Transverse colon (tissue), 4 donors: ENCODE measurements around the gene CNRIP1. TPM values are rescaled to one million over a fixed set of nuclear protein-coding genes. Genes with fewer than 3 reads are reported as not detected.

Source experiments
- DNase-seq: peaks from one replicate; pipeline ENCODE4 v3.0.0-alpha.2; 2019
- H3K27ac ChIP-seq, 4 donors: fragments of 200-600 bp; sonication (generic); 2 replicates each; pipeline ENCODE4 v1.5.1; 2016 to 2018; ENCODE audit warnings: inconsistent platforms in 4 of 4
- H3K27me3 ChIP-seq: fragments of 200-600 bp; sonication (generic); 2 replicates; pipeline ENCODE4 v1.5.1; 2017; ENCODE audit warnings: inconsistent platforms
- H3K36me3 ChIP-seq, 4 donors: fragments of 200-600 bp; sonication (generic); 2 replicates each; pipeline ENCODE4 v1.5.1; 2017 to 2019; ENCODE audit warnings: inconsistent platforms in 4 of 4
- H3K4me1 ChIP-seq, 4 donors: fragments of 200-600 bp; sonication (generic); 2 replicates each; pipeline ENCODE4 v1.5.1; 2017 to 2020; ENCODE audit warnings: inconsistent platforms in 4 of 4
- H3K4me3 ChIP-seq, 4 donors: fragments of 200-600 bp; sonication (generic); 1 replicate in 1 of 4; 2 replicates in 3 of 4; pipeline versions ENCODE4 v1.5.1 to v1.6.1; 2017 to 2019; ENCODE audit warnings: inconsistent platforms in 4 of 4
- H3K9me3 ChIP-seq, 2 donors: fragments of 200-600 bp; sonication (generic); 2 replicates each; pipeline ENCODE4 v1.5.1; 2017 to 2019; ENCODE audit warnings: inconsistent platforms in 2 of 2
- EP300 ChIP-seq: sonication (generic); formaldehyde crosslinking; IDR thresholded peaks from one replicate; pipeline ENCODE4 v1.6.1; 2017; ENCODE audit warnings: antibody characterized with exemption, low read depth
- POLR2A ChIP-seq: fragments of 450-650 bp; IDR thresholded peaks from one replicate; pipeline ENCODE4 v1.6.1; 2016; ENCODE audit warnings: antibody characterized with exemption, mild to moderate bottlenecking, moderate library complexity
- POLR2AphosphoS5 ChIP-seq, 3 donors: sonication (generic); formaldehyde crosslinking; IDR thresholded peaks; one replicate each; pipeline ENCODE4 v1.6.1; 2016; ENCODE audit warnings: antibody characterized with exemption in 3 of 3
- WGBS, 2 donors: methylation state at CpG; one replicate each; pipeline ENCODE4 v1.1.5; 2018; ENCODE audit warnings: low coverage in 1 of 2; 5-methylcytosine and 5-hydroxymethylcytosine counted together
- in situ Hi-C, 4 donors: fragments of 200-750 bp; cut with MboI; loops; one replicate each; pipeline versions ENCODE4 v1.15.0 to v1.15.1; 2017; ENCODE audit warnings: low sequenced_read_pairs in 3 of 4, low pct_ligation_motif_present in 1 of 4, low pct_unique_long_range_greater_than_20kb in 1 of 4
- intact Hi-C: fragments of 100-400 bp; cut with DNase I; formaldehyde crosslinking; loops from one replicate; pipeline ENCODE4 v1.15.1; 2023; ENCODE audit warnings: low total_unique reads
- total RNA-seq, 4 donors: library from RNA; depleted of rRNA; stranded (reverse); fragments of >200 nt; gene quantifications; one replicate each; pipeline ENCODE4 v1.1.0, GENCODE V29; 2016
- TF ChIP-seq, protein P1 (sequence below), 5 experiments: fragments of 200-600 bp in 3 of 5; fragments of 450-650 bp in 2 of 5; sonication (generic) in 3 of 5; IDR thresholded peaks; 1 replicate in 2 of 5; 2 replicates in 3 of 5; pipeline ENCODE4 v1.5.1; 2016 to 2017; ENCODE audit warnings: antibody characterized with exemption in 5 of 5, inconsistent platforms in 3 of 5, mild to moderate bottlenecking in 2 of 5, moderate library complexity in 1 of 5

The CNRIP1 gene
- total RNA-seq, 4 donors from 2014 or later = 1.4 to 11.6 (median 7.6) TPM; not detected in 1

DNA sequence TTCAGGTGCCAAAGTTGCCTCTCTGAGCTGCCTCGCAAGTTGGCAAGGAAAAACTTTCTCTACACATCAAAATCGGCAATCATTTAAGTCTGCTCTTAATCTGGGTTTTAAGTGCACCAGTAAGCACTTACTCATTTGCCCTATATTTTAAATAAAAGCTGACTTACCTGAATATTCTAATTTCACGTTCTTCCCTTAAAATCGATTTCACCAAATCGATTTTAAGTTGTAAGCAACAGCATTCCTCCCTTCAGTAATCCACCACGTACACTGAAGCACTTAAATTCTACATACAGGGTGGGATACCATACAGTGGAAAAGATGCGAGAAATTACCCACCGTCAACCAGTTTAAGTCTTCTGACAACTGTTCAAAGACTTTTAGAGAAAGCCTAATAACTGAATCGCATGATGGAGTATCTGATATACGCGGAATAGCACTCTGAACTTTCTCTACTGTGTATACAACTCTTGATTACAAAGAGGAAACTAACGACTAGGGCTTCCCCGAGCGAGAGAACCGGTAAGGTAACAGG, 69.0 kb downstream of the CNRIP1 start:
- Histone ChIP-seq H3K36me3 (no peaks in the 10 kb centered on the region), H3K9me3 (no peaks in the 10 kb centered on the region), H3K27me3 (no peaks in the 10 kb centered on the region), H3K4me1 (peaks cover 28 to 60% (median 50%) of the 10 kb centered on the region in 4 donors), H3K27ac (peak overlapping the region; percentile 98 to 100 (median 98)), H3K4me3 (peak overlapping the region; percentile 2 to 97 (median 81))
- TF ChIP-seq POLR2AphosphoS5 (IDR thresholded peaks at IDR 0.05) (no peak), EP300 (no peak), POLR2A (no peak)
- TF ChIP-seq, protein P1, sequence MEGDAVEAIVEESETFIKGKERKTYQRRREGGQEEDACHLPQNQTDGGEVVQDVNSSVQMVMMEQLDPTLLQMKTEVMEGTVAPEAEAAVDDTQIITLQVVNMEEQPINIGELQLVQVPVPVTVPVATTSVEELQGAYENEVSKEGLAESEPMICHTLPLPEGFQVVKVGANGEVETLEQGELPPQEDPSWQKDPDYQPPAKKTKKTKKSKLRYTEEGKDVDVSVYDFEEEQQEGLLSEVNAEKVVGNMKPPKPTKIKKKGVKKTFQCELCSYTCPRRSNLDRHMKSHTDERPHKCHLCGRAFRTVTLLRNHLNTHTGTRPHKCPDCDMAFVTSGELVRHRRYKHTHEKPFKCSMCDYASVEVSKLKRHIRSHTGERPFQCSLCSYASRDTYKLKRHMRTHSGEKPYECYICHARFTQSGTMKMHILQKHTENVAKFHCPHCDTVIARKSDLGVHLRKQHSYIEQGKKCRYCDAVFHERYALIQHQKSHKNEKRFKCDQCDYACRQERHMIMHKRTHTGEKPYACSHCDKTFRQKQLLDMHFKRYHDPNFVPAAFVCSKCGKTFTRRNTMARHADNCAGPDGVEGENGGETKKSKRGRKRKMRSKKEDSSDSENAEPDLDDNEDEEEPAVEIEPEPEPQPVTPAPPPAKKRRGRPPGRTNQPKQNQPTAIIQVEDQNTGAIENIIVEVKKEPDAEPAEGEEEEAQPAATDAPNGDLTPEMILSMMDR (IDR thresholded peaks at IDR 0.05) = no peak
- intact Hi-C loops = loop anchor here (5.0 kb wide), 1 partner anchor 53 kb away; no protein-coding TSS in a partner anchor
- no peak for DNase-seq
- in situ Hi-C loops = no loop called here
- 3 to 6% methylated on average over 13 to 15 of the region's 15 CpGs for WGBS, 2 donors

DNA sequence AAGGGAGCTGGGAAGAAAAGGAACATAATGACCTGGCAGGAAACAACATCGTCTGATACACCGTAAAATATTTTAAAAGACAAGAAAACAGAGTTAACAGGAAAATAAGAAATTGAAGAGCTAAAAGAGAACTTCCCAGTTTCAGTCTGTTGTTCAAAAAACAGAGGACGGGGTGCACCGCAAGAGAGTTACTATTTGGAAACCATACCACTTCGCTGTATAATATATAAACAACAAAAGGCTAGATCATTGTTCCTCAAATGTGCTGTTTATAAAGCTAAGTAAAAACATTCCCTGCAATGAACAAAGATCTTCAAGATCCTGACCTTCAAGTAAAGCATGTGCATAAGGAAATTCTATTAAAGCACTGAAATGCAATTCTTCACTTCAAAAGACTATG, 69.6 kb downstream of the CNRIP1 start:
- Histone ChIP-seq H3K4me3 (peak overlapping the region in 3 of 4 donors; percentile 74 to 97 (median 88)), H3K36me3 (no peaks in the 10 kb centered on the region), H3K9me3 (no peaks in the 10 kb centered on the region), H3K27me3 (no peaks in the 10 kb centered on the region), H3K4me1 (peaks cover 28 to 65% (median 50%) of the 10 kb centered on the region in 4 donors), H3K27ac (peak overlapping the region; percentile 98 to 100 (median 98))
- intact Hi-C loops (loop anchor here (5.0 kb wide), 1 partner anchor 53 kb away; no protein-coding TSS in a partner anchor), in situ Hi-C loops (no loop called here)
- no peak for DNase-seq
- TF ChIP-seq POLR2AphosphoS5 (IDR thresholded peaks at IDR 0.05) = no peak
- TF ChIP-seq POLR2A = no peak
- TF ChIP-seq, protein P1 (IDR thresholded peaks at IDR 0.05) = no peak
- no peak for TF ChIP-seq EP300
- 15 to 16% methylated on average over 5 of the region's 5 CpGs for WGBS, 2 donors

DNA sequence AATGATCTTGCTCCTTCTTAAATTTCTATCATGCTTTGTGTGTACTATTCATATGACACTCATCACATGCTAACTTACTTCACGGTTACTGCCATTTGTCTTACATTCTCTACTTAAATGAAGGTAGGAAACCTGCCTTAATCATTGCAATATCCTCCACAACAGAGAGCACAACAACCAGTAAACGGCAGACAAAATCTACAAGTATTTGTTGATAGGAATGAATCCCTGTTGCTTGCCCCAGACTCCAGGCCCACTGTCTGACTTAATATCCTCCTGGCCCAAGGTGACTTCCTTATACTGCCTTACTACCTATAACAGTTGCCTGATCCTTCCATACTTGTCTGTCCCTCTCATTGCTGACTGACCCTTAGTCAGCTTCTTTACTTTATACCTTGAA, 70.9 kb downstream of the CNRIP1 start:
- no peak for DNase-seq
- intact Hi-C loops = no loop called here
- peak overlapping the region in 3 of 4 donors; percentile 3 to 99 (median 14) for H3K27ac ChIP-seq
- peaks cover 28 to 75% (median 51%) of the 10 kb centered on the region in 4 donors for H3K4me1 ChIP-seq
- TF ChIP-seq EP300 (no peak), POLR2A (no peak), POLR2AphosphoS5 (IDR thresholded peaks at IDR 0.05) (no peak)
- TF ChIP-seq, protein P1 (IDR thresholded peaks at IDR 0.05) = no peak
- H3K4me3 ChIP-seq = no peak overlapping the region
- in situ Hi-C loops = no loop called here
- H3K9me3 ChIP-seq = no peaks in the 10 kb centered on the region
- H3K27me3 ChIP-seq = no peaks in the 10 kb centered on the region
- 64 to 76% methylated on average over 2 of the region's 2 CpGs for WGBS, 2 donors
- H3K36me3 ChIP-seq = no peaks in the 10 kb centered on the region

DNA sequence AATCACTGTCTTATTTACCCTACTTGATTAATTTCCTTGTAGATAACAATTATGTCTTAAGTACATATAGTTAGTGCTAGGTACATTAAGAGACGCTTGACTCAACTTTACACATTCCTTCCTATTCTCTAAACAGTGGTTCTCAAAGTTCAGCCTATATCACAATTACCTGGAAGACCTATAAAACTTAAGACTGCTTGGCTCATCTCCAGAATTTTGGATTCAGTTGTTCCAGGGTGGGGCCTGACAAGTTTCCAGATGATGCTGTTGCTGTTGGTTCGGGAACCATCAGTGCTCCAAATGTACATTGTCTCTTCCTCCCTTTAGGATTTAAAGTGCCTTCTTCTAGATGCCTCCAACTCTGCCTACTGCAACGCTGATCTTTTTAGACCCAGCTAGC, 71.4 kb downstream of the CNRIP1 start:
- TF ChIP-seq, protein P1 (IDR thresholded peaks at IDR 0.05) = no peak
- TF ChIP-seq POLR2AphosphoS5 (IDR thresholded peaks at IDR 0.05) = no peak
- Histone ChIP-seq H3K27me3 (no peaks in the 10 kb centered on the region), H3K4me1 (peaks cover 28 to 75% (median 49%) of the 10 kb centered on the region in 4 donors), H3K36me3 (no peaks in the 10 kb centered on the region), H3K27ac (peak overlapping the region in 3 of 4 donors; percentile 3 to 99 (median 14)), H3K4me3 (no peak overlapping the region), H3K9me3 (no peaks in the 10 kb centered on the region)
- in situ Hi-C loops (no loop called here), intact Hi-C loops (no loop called here)
- WGBS, 2 donors = 46 to 54% methylated on average over 3 of the region's 3 CpGs
- no peak for DNase-seq
